ENCODE results near the gene THAP8.

Gene THAP8

GRCh38 chr19:36093146-36093662 is 39.1 kb upstream of the THAP8 start:
- TF ChIP-seq, protein P1, sequence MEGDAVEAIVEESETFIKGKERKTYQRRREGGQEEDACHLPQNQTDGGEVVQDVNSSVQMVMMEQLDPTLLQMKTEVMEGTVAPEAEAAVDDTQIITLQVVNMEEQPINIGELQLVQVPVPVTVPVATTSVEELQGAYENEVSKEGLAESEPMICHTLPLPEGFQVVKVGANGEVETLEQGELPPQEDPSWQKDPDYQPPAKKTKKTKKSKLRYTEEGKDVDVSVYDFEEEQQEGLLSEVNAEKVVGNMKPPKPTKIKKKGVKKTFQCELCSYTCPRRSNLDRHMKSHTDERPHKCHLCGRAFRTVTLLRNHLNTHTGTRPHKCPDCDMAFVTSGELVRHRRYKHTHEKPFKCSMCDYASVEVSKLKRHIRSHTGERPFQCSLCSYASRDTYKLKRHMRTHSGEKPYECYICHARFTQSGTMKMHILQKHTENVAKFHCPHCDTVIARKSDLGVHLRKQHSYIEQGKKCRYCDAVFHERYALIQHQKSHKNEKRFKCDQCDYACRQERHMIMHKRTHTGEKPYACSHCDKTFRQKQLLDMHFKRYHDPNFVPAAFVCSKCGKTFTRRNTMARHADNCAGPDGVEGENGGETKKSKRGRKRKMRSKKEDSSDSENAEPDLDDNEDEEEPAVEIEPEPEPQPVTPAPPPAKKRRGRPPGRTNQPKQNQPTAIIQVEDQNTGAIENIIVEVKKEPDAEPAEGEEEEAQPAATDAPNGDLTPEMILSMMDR (IDR thresholded peaks at IDR 0.05), result no peak

DNA sequence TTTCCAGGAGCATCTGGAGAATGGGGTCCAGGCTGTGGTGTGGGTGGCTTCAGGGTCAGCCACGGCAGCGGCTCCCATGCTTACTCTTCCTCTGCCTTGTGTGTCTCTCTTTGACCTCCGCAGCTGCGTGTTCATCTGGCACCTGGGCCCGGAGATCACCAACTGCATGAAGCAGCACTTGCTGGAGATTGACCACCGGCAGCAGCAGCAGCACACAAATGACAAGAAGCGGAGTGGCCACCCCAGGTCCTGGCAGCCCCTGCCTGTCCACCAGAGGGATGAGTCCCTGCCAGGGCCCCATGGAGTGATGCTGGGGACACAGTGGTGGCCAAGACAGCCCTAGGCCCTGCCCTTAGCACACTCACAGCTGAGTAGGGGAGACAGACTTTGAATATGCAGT is 38.5 kb upstream of the THAP8 start:
- TF ChIP-seq, protein P1 (IDR thresholded peaks at IDR 0.05), result no peak

GRCh38 chr19:36090910-36091695 is 37.0 kb upstream of the THAP8 start:
- TF ChIP-seq, protein P1 (IDR thresholded peaks at IDR 0.05), result no peak

GRCh38 chr19:36089847-36090246 is 35.8 kb upstream of the THAP8 start:
- TF ChIP-seq, protein P1 (IDR thresholded peaks at IDR 0.05), result no peak

DNA sequence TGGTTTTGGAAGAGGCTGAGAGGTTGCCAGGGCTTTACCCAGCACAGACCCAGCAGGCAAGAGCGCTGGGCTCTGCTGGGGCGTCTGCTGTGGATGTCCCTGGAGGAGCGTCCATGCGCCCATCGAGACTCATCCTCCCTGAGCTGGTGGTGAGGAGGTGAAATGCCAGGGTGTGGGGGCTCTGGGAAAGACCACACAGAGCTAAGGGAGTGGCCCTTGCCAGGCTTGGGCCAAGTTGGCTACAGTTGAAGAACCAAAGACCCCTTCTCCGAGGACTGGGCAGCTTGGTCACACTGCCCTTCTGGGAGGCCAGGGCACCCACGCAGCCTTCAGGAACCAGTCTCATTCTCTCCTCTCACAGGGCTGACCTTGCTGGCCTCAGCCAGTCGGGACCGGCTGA is 32.2 kb upstream of the THAP8 start:
- TF ChIP-seq, protein P1 (IDR thresholded peaks at IDR 0.05), result no peak

DNA sequence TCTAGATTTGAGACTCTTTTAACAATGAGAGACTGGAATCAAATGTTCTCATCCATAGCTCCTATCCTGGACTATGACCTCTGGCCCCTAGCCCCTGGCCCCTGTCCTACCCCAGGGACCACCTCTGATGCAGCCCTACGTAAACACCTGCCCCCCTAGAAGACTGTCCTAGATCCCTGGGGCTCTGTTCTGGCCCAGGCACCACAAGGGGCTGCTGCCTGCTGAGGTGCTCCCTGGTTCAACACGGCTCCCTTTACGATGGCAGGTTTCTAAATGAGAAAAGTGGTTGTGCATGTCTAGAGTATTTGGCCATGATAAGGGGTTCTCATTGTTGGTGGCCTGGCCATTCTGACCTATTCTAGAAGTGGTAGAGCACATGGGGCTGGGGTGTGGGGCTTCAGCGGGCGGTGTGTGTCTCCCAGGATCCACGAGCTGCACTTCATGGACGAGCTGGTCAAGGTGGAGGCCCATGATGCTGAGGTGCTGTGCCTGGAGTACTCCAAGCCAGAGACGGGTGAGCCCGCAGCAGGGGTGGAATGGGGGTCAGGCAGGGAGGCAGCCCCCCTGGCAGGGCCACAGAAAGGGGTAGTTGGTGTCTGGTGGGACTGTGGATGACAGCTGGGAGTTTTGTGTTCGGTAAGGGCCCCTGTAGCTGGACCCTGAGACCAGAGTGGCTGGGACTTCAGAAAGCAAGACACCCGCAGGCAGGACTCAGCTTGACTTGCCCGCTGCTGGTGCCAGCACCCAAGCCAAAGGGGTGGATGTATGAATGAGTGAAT is 30.3 kb upstream of the THAP8 start:
- TF ChIP-seq, protein P1 (IDR thresholded peaks at IDR 0.05), result no peak

GRCh38 chr19:36082916-36083315 is 28.8 kb upstream of the THAP8 start:
- TF ChIP-seq, protein P1 (IDR thresholded peaks at IDR 0.05), result no peak

Data from LNCAP (cell line).